Measurements from ENCODE around the gene ZDHHC1.

Gene ZDHHC1

DNA sequence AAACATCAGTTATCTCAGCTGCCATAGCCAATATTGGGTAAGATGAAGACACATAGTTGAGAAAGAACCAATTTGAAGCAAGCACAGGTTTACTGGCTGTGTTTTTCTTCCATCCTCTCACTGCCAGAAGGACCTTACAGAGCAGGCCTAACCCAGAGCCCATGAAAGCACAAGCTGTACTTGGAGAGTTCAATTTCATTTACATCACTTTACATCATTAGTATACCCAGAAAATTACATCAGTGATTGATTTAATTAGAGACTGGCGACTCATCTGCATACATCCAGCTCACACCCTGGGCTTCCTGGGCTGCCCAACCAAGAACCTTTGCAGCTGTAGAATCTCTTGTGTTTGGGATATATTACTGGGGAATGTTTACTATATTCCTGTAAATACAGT is 66.0 kb downstream of the ZDHHC1 start:
- no peak for DNase-seq

DNA sequence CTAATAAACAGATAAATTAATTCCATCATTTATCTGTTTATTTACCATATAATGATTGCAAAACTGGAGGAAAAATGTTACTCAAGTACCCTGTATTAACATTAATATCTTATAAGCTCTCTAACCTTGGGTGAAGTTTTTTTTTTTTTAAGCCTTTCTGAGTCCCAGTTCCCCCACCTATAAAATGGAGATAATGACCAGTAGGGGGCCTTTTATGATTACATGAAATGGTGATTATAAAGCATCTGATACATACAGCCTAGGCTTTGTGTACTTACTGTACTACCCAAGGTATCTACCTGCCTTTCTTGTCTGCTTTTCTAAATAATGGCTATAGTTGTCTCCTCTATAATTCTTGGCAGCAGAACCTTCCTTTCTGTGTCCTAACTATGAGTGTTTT is 67.1 kb downstream of the ZDHHC1 start:
- DNase-seq, result no peak

DNA sequence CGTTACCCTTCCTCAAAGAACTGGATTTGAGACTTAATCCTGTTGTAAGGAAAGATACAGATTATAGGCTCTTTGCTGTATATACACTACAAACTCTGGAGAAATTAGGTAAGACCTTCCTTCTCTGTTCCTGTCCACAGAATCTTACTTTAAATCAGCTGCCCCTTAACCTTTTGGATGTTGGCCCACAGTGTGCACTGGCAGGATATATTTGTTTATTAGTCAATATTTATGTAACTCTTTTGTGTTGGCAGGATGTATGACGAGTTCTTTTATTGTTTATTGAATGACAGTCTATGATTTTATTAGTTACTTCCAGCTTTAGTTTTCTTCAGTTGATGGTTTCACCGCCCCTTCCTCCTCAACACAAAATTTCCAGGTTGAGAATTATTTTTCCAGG is 69.9 kb downstream of the ZDHHC1 start:
- no peak for DNase-seq

DNA sequence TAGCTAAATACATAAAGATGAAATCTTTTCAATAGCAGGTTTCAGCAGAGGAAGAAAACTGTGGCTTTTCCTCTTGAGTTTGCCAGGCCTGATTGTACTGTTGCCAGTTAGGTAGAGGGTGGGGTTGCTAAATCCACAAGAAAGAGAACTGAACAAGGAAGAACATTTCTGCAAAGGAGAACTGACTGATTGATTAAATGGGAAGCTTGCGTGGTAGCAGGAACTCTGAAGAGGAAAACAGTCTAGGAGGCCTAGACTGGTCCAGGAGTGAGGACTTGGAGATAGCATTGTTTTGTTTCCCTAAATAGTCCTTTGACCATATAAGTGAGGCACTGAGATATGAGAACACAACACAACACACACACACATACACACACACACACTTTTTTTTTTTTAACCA is 70.9 kb downstream of the ZDHHC1 start:
- DNase-seq, result no peak

Measured in stimulated activated CD4-positive, alpha-beta T cell treated with anti-CD3 and anti-CD28 coated beads, Interleukin-1b, Interleukin-23, amount 100 ng/mL, for 48 hours (primary cell).